SK-N-SH treated with all-trans-retinoic acid at 6 μM for 48 hours (cell line): ENCODE results near the gene ADPRHL1.

Experiments used
- ATAC-seq: fragments of 200-7000 bp; cut with Tn5 transposase; 3 replicates; pipeline ENCODE4 v1.9.1; 2020; ENCODE audit warnings: mild to moderate bottlenecking, moderate library complexity
- ARNTL ChIP-seq: fragments of 450-650 bp; formaldehyde crosslinking; IDR thresholded peaks from 2 replicates; pipeline ENCODE4 v1.5.0; 2020; ENCODE audit warnings: low read depth, mild to moderate bottlenecking, moderate library complexity, borderline replicate concordance
- BACH2 ChIP-seq: fragments of 250-450 bp; sonication (Bioruptor Pico); IDR thresholded peaks from 2 replicates; pipeline ENCODE4 v1.9.0; 2021; ENCODE audit warnings: mild to moderate bottlenecking, borderline replicate concordance
- CREB5 ChIP-seq: fragments of 250-450 bp; sonication (Bioruptor Pico); IDR thresholded peaks from 2 replicates; pipeline ENCODE4 v1.5.1; 2020; ENCODE audit warnings: low read depth, mild to moderate bottlenecking, moderate library complexity
- CSDC2 ChIP-seq: fragments of 250-450 bp; sonication (Bioruptor Pico); IDR thresholded peaks from 2 replicates; pipeline ENCODE4 v1.5.0; 2020; ENCODE audit warnings: mild to moderate bottlenecking, moderate library complexity
- CSRNP3 ChIP-seq: fragments of 250-450 bp; sonication (Bioruptor Pico); IDR thresholded peaks from 2 replicates; pipeline ENCODE4 v1.5.1; 2021; ENCODE audit warnings: mild to moderate bottlenecking, moderate library complexity
- ESRRG ChIP-seq: fragments of 250-450 bp; sonication (Bioruptor Pico); IDR thresholded peaks from 2 replicates; pipeline ENCODE4 v1.6.1; 2021; ENCODE audit warnings: mild to moderate bottlenecking
- GLIS3 ChIP-seq: fragments of 250-450 bp; sonication (Bioruptor Pico); IDR thresholded peaks from 2 replicates; pipeline ENCODE4 v1.5.0; 2020; ENCODE audit warnings: mild to moderate bottlenecking, moderate library complexity
- ISL1 ChIP-seq: fragments of 250-450 bp; sonication (Bioruptor Pico); IDR thresholded peaks from 2 replicates; pipeline ENCODE4 v2.1.2; 2022; ENCODE audit warnings: mild to moderate bottlenecking, moderate library complexity
- OSR1 ChIP-seq: fragments of 250-450 bp; sonication (Bioruptor Pico); IDR thresholded peaks from 2 replicates; pipeline ENCODE4 v1.8.0; 2022; ENCODE audit warnings: moderate library complexity, mild to moderate bottlenecking, inconsistent platforms
- PATZ1 ChIP-seq: fragments of 250-450 bp; sonication (Bioruptor Pico); IDR thresholded peaks from 2 replicates; pipeline ENCODE4 v1.8.0; 2020; ENCODE audit warnings: mild to moderate bottlenecking, moderate library complexity, borderline replicate concordance
- POU6F1 ChIP-seq: fragments of 250-450 bp; sonication (Bioruptor Pico); IDR thresholded peaks from 2 replicates; pipeline ENCODE4 v1.8.0; 2021; ENCODE audit warnings: low read depth, mild to moderate bottlenecking, moderate library complexity, borderline replicate concordance
- RARB ChIP-seq: fragments of 250-450 bp; sonication (Bioruptor Pico); IDR thresholded peaks from 2 replicates; pipeline ENCODE4 v1.8.0; 2021; ENCODE audit warnings: mild to moderate bottlenecking, moderate library complexity
- SNAI2 ChIP-seq: fragments of 250-450 bp; sonication (Bioruptor Pico); IDR thresholded peaks from 2 replicates; pipeline ENCODE4 v1.5.0; 2020; ENCODE audit warnings: mild to moderate bottlenecking, moderate library complexity
- TCF4 ChIP-seq: fragments of 250-450 bp; sonication (Bioruptor Pico); IDR thresholded peaks from 2 replicates; pipeline ENCODE4 v1.8.0; 2021; ENCODE audit warnings: mild to moderate bottlenecking, moderate library complexity, borderline replicate concordance
- TOX ChIP-seq: fragments of 250-450 bp; sonication (Bioruptor Pico); IDR thresholded peaks from 2 replicates; pipeline ENCODE4 v1.8.0; 2021; ENCODE audit warnings: mild to moderate bottlenecking, moderate library complexity, borderline replicate concordance
- TSHZ2 ChIP-seq: fragments of 250-450 bp; sonication (Bioruptor Pico); IDR thresholded peaks from 2 replicates; pipeline ENCODE4 v1.5.0; 2020; ENCODE audit warnings: mild to moderate bottlenecking, moderate library complexity
- ZC3H10 ChIP-seq: fragments of 250-450 bp; sonication (Bioruptor Pico); IDR thresholded peaks from 2 replicates; pipeline ENCODE4 v1.5.1; 2021; ENCODE audit warnings: mild to moderate bottlenecking, moderate library complexity
- ZFP3 ChIP-seq: fragments of 250-450 bp; sonication (Bioruptor Pico); IDR thresholded peaks from 2 replicates; pipeline ENCODE4 v1.5.0; 2020; ENCODE audit warnings: mild to moderate bottlenecking, moderate library complexity
- ZFP30 ChIP-seq: fragments of 450-650 bp; formaldehyde crosslinking; IDR thresholded peaks from 2 replicates; pipeline ENCODE4 v1.5.0; 2022; ENCODE audit warnings: mild to moderate bottlenecking, moderate library complexity
- ZNF565 ChIP-seq: fragments of 450-650 bp; formaldehyde crosslinking; conservative IDR thresholded peaks from 2 replicates; pipeline ENCODE4 v1.5.0; 2020; ENCODE audit warnings: low read depth, mild to moderate bottlenecking, moderate library complexity
- ZNF70 ChIP-seq: fragments of 450-650 bp; formaldehyde crosslinking; IDR thresholded peaks from 2 replicates; pipeline ENCODE4 v1.5.0; 2020; ENCODE audit warnings: mild to moderate bottlenecking, moderate library complexity

ADPRHL1 gene

GRCh38 chr13:113365583-113365970, 87.7 kb downstream of the ADPRHL1 start:
- ATAC-seq = no peak
- TF ChIP-seq CSRNP3 (CRISPR knock-in tag) (no peak), ESRRG (no peak), ZC3H10 (CRISPR knock-in tag) (no peak), ARNTL (CRISPR knock-in tag) (no peak), OSR1 (CRISPR knock-in tag) (no peak)

GRCh38 chr13:113364901-113365582, 88.2 kb downstream of the ADPRHL1 start:
- TF ChIP-seq OSR1 (CRISPR knock-in tag) (no peak), ZNF565 (no peak), ISL1 (CRISPR knock-in tag) (no peak), PATZ1 (no peak), TSHZ2 (CRISPR knock-in tag) (no peak), ZNF70 (CRISPR knock-in tag) (no peak), BACH2 (CRISPR knock-in tag) (no peak), POU6F1 (CRISPR knock-in tag) (no peak), TCF4 (CRISPR knock-in tag) (no peak), ARNTL (CRISPR knock-in tag) (no peak), RARB (CRISPR knock-in tag) (no peak), ZFP30 (CRISPR knock-in tag) (no peak), GLIS3 (CRISPR knock-in tag) (no peak), CSDC2 (CRISPR knock-in tag) (no peak), TOX (CRISPR knock-in tag) (no peak), SNAI2 (CRISPR knock-in tag) (no peak), CREB5 (CRISPR knock-in tag) (no peak), ZFP3 (CRISPR knock-in tag) (no peak), CSRNP3 (CRISPR knock-in tag) (no peak)
- ATAC-seq = no peak
